GM23338 (cell line): ENCODE measurements around the gene YWHAB. TPM values are rescaled to one million over a fixed set of nuclear protein-coding genes. Genes with fewer than 3 reads are reported as not detected.

ENCODE experiments used
- ATAC-seq: fragments of 200-7000 bp; cut with Tn5 transposase; 3 replicates; pipeline ENCODE4 v1.9.1; 2020
- DNase-seq: peaks from one replicate; pipeline ENCODE4 v3.0.0-alpha.2; 2015; ENCODE audit warnings: low spot score
- H2AFZ ChIP-seq: fragments of 200-600 bp; sonication (generic); 2 replicates; pipeline ENCODE4 v1.8.0; 2016; ENCODE audit warnings: antibody characterized with exemption, mild to moderate bottlenecking, moderate library complexity
- H3F3A ChIP-seq: fragments of 200-600 bp; sonication (generic); replicated peaks from 2 replicates; pipeline ENCODE4 v1.8.0; 2017; ENCODE audit warnings: antibody characterized with exemption, mixed run types, low read depth
- H3K27ac ChIP-seq: fragments of 200-600 bp; sonication (generic); 2 replicates; pipeline ENCODE4 v1.6.1; 2016; ENCODE audit warnings: low read depth
- H3K27me3 ChIP-seq: fragments of 200-600 bp; sonication (generic); 2 replicates; pipeline ENCODE4 v1.8.0; 2016; ENCODE audit warnings: mild to moderate bottlenecking, mixed run types, moderate library complexity; ENCODE audit not compliant: insufficient read depth
- H3K36me3 ChIP-seq: fragments of 200-600 bp; sonication (generic); 2 replicates; pipeline ENCODE4 v1.8.0; 2016; ENCODE audit warnings: mild to moderate bottlenecking; ENCODE audit not compliant: insufficient read depth
- H3K4me1 ChIP-seq: fragments of 200-600 bp; sonication (generic); 2 replicates; pipeline ENCODE4 v1.8.0; 2016; ENCODE audit warnings: mild to moderate bottlenecking, moderate library complexity; ENCODE audit not compliant: insufficient read depth
- H3K4me2 ChIP-seq: fragments of 200-600 bp; sonication (generic); 2 replicates; pipeline ENCODE4 v1.7.1; 2017; ENCODE audit warnings: mixed run types
- H3K4me3 ChIP-seq: fragments of 200-600 bp; sonication (generic); 2 replicates; pipeline ENCODE4 v1.6.1; 2016; ENCODE audit warnings: mixed run types
- H3K79me2 ChIP-seq: fragments of 200-600 bp; sonication (generic); replicated peaks from 2 replicates; pipeline ENCODE4 v1.8.0; 2017; ENCODE audit warnings: mild to moderate bottlenecking; ENCODE audit not compliant: insufficient read depth
- H3K9me2 ChIP-seq: fragments of 200-600 bp; sonication (generic); 2 replicates; pipeline ENCODE4 v1.8.0; 2017; ENCODE audit not compliant: insufficient read depth
- H4K20me1 ChIP-seq: fragments of 200-600 bp; sonication (generic); replicated peaks from 2 replicates; pipeline ENCODE4 v1.8.0; 2017; ENCODE audit warnings: mild to moderate bottlenecking; ENCODE audit not compliant: insufficient read depth
- H3K27ac Mint-ChIP-seq: 2 replicates; pipeline ENCODE4 v1.8.0; 2020; ENCODE audit warnings: inconsistent platforms, mild to moderate bottlenecking, moderate library complexity, mixed read lengths
- H3K27me3 Mint-ChIP-seq: 3 replicates; pipeline ENCODE4 v1.8.0; 2022; ENCODE audit warnings: low read depth, mild to moderate bottlenecking, moderate library complexity, mixed read lengths, inconsistent platforms; ENCODE audit not compliant: insufficient read depth, poor library complexity
- H3K36me3 Mint-ChIP-seq: 3 replicates; pipeline ENCODE4 v1.8.0; 2021; ENCODE audit warnings: low read depth, mild to moderate bottlenecking, inconsistent platforms, moderate library complexity, mixed read lengths
- H3K4me1 Mint-ChIP-seq: 3 replicates; pipeline ENCODE4 v1.8.0; 2020; ENCODE audit warnings: mild to moderate bottlenecking, inconsistent platforms, mixed read lengths
- H3K4me3 Mint-ChIP-seq: 3 replicates; pipeline ENCODE4 v1.8.0; 2021; ENCODE audit warnings: moderate library complexity, mild to moderate bottlenecking, inconsistent platforms, mixed read lengths
- H3K9me3 Mint-ChIP-seq: 3 replicates; pipeline ENCODE4 v1.8.0; 2020; ENCODE audit warnings: moderate library complexity, mild to moderate bottlenecking, inconsistent platforms, mixed read lengths
- CREB1 ChIP-seq: fragments of 250-450 bp; sonication (Bioruptor Pico); IDR thresholded peaks from 2 replicates; pipeline ENCODE4 v1.5.0; 2020; ENCODE audit warnings: low read depth, mild to moderate bottlenecking, moderate library complexity
- EZH2 ChIP-seq: fragments of 200-600 bp; sonication (generic); IDR thresholded peaks from one replicate; pipeline ENCODE4 v1.8.0; 2017; ENCODE audit warnings: antibody characterized with exemption, mild to moderate bottlenecking, low read depth; ENCODE audit not compliant: unreplicated experiment
- EZH2phosphoT487 ChIP-seq: fragments of 200-600 bp; sonication (generic); IDR thresholded peaks from one replicate; pipeline ENCODE4 v1.8.1; 2018; ENCODE audit warnings: antibody characterized with exemption; ENCODE audit not compliant: unreplicated experiment
- JUNB ChIP-seq: IDR thresholded peaks from one replicate; pipeline ENCODE4 v1.6.1; 2016; ENCODE audit warnings: antibody characterized with exemption; ENCODE audit not compliant: unreplicated experiment
- NANOG ChIP-seq: IDR thresholded peaks from 2 replicates; pipeline ENCODE4 v1.6.1; 2016; ENCODE audit warnings: antibody characterized with exemption, borderline replicate concordance
- POLR2AphosphoS5 ChIP-seq: IDR thresholded peaks from 2 replicates; pipeline ENCODE4 v1.6.1; 2016; ENCODE audit warnings: antibody characterized with exemption, low read depth
- STAT1 ChIP-seq: IDR thresholded peaks from one replicate; pipeline ENCODE4 v1.6.1; 2016; ENCODE audit warnings: antibody characterized with exemption; ENCODE audit not compliant: unreplicated experiment
- ZNF114 ChIP-seq: fragments of 250-450 bp; sonication (Bioruptor Pico); IDR thresholded peaks from 2 replicates; pipeline ENCODE4 v1.5.0; 2020; ENCODE audit warnings: mild to moderate bottlenecking, moderate library complexity
- ZNF331 ChIP-seq: fragments of 250-450 bp; sonication (Bioruptor Pico); IDR thresholded peaks from 2 replicates; pipeline ENCODE4 v1.5.0; 2020; ENCODE audit warnings: low read depth, mild to moderate bottlenecking, moderate library complexity
- polyA plus RNA-seq: library from polyadenylated mRNA; unstranded; fragments of >200 nt; fragmentation: Nextera tagmentation; extraction: Ambion mirVana; gene quantifications from 2 replicates; pipeline ENCODE4 v1.2.1, GENCODE V29; 2016
- total RNA-seq: library from RNA; depleted of rRNA; stranded (reverse); fragments of >200 nt; shearing (Covaris generic); gene quantifications from 2 replicates; pipeline ENCODE4 v1.2.3, GENCODE V29; 2014
- TF ChIP-seq, protein P1 (sequence below): fragments of 250-450 bp; sonication (Bioruptor Pico); IDR thresholded peaks from 2 replicates; pipeline ENCODE4 v1.5.0; 2020; ENCODE audit warnings: mild to moderate bottlenecking, moderate library complexity
- TF ChIP-seq, protein P2 (sequence below): IDR thresholded peaks from one replicate; pipeline ENCODE4 v1.6.1; 2018; ENCODE audit warnings: antibody characterized with exemption; ENCODE audit not compliant: unreplicated experiment
- TF ChIP-seq, protein P3 (sequence below): IDR thresholded peaks from 2 replicates; pipeline ENCODE4 v1.6.1; 2016; ENCODE audit warnings: antibody characterized with exemption
- TF ChIP-seq, protein P4 (sequence below), 2 experiments: fragments of 200-600 bp in 1 of 2; sonication (generic) in 1 of 2; conservative IDR thresholded peaks; 2 replicates each; pipeline versions ENCODE4 v1.5.1 to v1.6.1; 2016 to 2017; ENCODE audit warnings: antibody characterized with exemption in 2 of 2, low read depth in 2 of 2, mild to moderate bottlenecking in 2 of 2, moderate library complexity in 1 of 2

The YWHAB gene
- total and polyA plus RNA-seq, 2 experiments from 2014 or later: 121 to 519 TPM

DNA sequence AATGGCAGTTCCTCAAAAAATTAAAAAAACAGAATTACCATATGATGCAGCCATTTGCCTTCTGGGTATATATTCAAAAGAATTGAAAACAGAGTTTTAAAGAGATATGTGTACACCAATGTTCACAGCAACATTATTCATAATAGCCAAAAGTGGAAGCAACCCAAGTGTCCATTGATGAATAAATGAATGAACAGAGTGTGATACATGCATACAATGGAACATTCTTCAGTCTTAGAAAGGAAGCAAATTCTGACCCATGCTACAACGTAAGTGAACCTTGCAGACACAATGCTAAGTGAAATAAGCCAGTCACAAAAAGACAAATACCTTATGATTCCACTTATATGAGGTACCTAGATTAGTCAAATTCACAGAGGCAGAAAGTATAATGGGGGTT is 34.7 kb upstream of the YWHAB start:
- H3K4me1 Mint-ChIP-seq: peaks cover 19% of the 10 kb centered on the region
- Histone ChIP-seq H3K4me2 (no peak overlapping the region), H3K27me3 (no peaks in the 10 kb centered on the region), H3K79me2 (no peaks in the 10 kb centered on the region), H3F3A (no peaks in the 10 kb centered on the region), H3K4me3 (no peak overlapping the region), H3K9me2 (no peaks in the 10 kb centered on the region), H3K36me3 (no peaks in the 10 kb centered on the region), H3K4me1 (peaks cover 9% of the 10 kb centered on the region), H2AFZ (no peak overlapping the region), H3K27ac (no peak overlapping the region), H4K20me1 (no peaks in the 10 kb centered on the region)
- H3K27me3 Mint-ChIP-seq: peaks cover 1% of the 10 kb centered on the region
- no peak for DNase-seq
- H3K27ac Mint-ChIP-seq: no peak overlapping the region
- no peak for ATAC-seq
- H3K9me3 Mint-ChIP-seq: peaks cover 9% of the 10 kb centered on the region; the same call in 2 of the 3 replicates
- TF ChIP-seq POLR2AphosphoS5 (no peak), NANOG (no peak), EZH2phosphoT487 (no peak), ZNF114 (CRISPR knock-in tag) (no peak), STAT1 (no peak), CREB1 (CRISPR knock-in tag) (no peak), JUNB (no peak), ZNF331 (CRISPR knock-in tag) (no peak), EZH2 (no peak)
- TF ChIP-seq, protein P1, sequence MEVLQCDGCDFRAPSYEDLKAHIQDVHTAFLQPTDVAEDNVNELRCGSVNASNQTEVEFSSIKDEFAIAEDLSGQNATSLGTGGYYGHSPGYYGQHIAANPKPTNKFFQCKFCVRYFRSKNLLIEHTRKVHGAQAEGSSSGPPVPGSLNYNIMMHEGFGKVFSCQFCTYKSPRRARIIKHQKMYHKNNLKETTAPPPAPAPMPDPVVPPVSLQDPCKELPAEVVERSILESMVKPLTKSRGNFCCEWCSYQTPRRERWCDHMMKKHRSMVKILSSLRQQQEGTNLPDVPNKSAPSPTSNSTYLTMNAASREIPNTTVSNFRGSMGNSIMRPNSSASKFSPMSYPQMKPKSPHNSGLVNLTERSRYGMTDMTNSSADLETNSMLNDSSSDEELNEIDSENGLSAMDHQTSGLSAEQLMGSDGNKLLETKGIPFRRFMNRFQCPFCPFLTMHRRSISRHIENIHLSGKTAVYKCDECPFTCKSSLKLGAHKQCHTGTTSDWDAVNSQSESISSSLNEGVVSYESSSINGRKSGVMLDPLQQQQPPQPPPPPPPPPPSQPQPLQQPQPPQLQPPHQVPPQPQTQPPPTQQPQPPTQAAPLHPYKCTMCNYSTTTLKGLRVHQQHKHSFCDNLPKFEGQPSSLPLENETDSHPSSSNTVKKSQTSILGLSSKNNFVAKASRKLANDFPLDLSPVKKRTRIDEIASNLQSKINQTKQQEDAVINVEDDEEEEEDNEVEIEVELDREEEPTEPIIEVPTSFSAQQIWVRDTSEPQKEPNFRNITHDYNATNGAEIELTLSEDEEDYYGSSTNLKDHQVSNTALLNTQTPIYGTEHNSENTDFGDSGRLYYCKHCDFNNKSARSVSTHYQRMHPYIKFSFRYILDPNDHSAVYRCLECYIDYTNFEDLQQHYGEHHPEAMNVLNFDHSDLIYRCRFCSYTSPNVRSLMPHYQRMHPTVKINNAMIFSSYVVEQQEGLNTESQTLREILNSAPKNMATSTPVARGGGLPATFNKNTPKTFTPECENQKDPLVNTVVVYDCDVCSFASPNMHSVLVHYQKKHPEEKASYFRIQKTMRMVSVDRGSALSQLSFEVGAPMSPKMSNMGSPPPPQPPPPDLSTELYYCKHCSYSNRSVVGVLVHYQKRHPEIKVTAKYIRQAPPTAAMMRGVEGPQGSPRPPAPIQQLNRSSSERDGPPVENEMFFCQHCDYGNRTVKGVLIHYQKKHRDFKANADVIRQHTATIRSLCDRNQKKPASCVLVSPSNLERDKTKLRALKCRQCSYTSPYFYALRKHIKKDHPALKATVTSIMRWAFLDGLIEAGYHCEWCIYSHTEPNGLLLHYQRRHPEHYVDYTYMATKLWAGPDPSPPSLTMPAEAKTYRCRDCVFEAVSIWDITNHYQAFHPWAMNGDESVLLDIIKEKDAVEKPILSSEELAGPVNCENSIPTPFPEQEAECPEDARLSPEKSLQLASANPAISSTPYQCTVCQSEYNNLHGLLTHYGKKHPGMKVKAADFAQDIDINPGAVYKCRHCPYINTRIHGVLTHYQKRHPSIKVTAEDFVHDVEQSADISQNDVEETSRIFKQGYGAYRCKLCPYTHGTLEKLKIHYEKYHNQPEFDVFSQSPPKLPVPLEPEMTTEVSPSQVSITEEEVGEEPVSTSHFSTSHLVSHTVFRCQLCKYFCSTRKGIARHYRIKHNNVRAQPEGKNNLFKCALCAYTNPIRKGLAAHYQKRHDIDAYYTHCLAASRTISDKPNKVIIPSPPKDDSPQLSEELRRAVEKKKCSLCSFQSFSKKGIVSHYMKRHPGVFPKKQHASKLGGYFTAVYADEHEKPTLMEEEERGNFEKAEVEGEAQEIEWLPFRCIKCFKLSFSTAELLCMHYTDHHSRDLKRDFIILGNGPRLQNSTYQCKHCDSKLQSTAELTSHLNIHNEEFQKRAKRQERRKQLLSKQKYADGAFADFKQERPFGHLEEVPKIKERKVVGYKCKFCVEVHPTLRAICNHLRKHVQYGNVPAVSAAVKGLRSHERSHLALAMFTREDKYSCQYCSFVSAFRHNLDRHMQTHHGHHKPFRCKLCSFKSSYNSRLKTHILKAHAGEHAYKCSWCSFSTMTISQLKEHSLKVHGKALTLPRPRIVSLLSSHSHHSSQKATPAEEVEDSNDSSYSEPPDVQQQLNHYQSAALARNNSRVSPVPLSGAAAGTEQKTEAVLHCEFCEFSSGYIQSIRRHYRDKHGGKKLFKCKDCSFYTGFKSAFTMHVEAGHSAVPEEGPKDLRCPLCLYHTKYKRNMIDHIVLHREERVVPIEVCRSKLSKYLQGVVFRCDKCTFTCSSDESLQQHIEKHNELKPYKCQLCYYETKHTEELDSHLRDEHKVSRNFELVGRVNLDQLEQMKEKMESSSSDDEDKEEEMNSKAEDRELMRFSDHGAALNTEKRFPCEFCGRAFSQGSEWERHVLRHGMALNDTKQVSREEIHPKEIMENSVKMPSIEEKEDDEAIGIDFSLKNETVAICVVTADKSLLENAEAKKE (CRISPR knock-in tag): no peak
- TF ChIP-seq, protein P2, sequence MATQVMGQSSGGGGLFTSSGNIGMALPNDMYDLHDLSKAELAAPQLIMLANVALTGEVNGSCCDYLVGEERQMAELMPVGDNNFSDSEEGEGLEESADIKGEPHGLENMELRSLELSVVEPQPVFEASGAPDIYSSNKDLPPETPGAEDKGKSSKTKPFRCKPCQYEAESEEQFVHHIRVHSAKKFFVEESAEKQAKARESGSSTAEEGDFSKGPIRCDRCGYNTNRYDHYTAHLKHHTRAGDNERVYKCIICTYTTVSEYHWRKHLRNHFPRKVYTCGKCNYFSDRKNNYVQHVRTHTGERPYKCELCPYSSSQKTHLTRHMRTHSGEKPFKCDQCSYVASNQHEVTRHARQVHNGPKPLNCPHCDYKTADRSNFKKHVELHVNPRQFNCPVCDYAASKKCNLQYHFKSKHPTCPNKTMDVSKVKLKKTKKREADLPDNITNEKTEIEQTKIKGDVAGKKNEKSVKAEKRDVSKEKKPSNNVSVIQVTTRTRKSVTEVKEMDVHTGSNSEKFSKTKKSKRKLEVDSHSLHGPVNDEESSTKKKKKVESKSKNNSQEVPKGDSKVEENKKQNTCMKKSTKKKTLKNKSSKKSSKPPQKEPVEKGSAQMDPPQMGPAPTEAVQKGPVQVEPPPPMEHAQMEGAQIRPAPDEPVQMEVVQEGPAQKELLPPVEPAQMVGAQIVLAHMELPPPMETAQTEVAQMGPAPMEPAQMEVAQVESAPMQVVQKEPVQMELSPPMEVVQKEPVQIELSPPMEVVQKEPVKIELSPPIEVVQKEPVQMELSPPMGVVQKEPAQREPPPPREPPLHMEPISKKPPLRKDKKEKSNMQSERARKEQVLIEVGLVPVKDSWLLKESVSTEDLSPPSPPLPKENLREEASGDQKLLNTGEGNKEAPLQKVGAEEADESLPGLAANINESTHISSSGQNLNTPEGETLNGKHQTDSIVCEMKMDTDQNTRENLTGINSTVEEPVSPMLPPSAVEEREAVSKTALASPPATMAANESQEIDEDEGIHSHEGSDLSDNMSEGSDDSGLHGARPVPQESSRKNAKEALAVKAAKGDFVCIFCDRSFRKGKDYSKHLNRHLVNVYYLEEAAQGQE: no peak
- TF ChIP-seq, protein P3, sequence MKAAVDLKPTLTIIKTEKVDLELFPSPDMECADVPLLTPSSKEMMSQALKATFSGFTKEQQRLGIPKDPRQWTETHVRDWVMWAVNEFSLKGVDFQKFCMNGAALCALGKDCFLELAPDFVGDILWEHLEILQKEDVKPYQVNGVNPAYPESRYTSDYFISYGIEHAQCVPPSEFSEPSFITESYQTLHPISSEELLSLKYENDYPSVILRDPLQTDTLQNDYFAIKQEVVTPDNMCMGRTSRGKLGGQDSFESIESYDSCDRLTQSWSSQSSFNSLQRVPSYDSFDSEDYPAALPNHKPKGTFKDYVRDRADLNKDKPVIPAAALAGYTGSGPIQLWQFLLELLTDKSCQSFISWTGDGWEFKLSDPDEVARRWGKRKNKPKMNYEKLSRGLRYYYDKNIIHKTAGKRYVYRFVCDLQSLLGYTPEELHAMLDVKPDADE: no peak
- TF ChIP-seq, protein P4, sequence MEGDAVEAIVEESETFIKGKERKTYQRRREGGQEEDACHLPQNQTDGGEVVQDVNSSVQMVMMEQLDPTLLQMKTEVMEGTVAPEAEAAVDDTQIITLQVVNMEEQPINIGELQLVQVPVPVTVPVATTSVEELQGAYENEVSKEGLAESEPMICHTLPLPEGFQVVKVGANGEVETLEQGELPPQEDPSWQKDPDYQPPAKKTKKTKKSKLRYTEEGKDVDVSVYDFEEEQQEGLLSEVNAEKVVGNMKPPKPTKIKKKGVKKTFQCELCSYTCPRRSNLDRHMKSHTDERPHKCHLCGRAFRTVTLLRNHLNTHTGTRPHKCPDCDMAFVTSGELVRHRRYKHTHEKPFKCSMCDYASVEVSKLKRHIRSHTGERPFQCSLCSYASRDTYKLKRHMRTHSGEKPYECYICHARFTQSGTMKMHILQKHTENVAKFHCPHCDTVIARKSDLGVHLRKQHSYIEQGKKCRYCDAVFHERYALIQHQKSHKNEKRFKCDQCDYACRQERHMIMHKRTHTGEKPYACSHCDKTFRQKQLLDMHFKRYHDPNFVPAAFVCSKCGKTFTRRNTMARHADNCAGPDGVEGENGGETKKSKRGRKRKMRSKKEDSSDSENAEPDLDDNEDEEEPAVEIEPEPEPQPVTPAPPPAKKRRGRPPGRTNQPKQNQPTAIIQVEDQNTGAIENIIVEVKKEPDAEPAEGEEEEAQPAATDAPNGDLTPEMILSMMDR (conservative IDR thresholded peaks at IDR 0.05; ENCODE audit: low read depth in 2 of 2): no peak
- no peaks in the 10 kb centered on the region for H3K36me3 Mint-ChIP-seq
- no peak overlapping the region for H3K4me3 Mint-ChIP-seq
